H9 (cell line): ENCODE results near the gene YOD1. TPM values are rescaled to one million over a fixed set of nuclear protein-coding genes. Genes with fewer than 3 reads are reported as not detected.

Source experiments
- DNase-seq: peaks from one replicate; pipeline ENCODE4 v3.0.0-alpha.2; 2017
- H2AFZ ChIP-seq: one replicate; pipeline ENCODE4 v1.6.1; 2013; ENCODE audit warnings: mild to moderate bottlenecking, low read length, control low read depth, moderate library complexity
- H2AK5ac ChIP-seq: 2 replicates; pipeline ENCODE4 v1.6.1; 2013; ENCODE audit warnings: low read length, control low read depth, mixed read lengths; ENCODE audit not compliant: insufficient read length
- H2BK120ac ChIP-seq: one replicate; pipeline ENCODE4 v1.6.1; 2013; ENCODE audit warnings: low read depth, mild to moderate bottlenecking, low read length, control low read depth, inconsistent platforms; ENCODE audit not compliant: poor library complexity, severe bottlenecking
- H2BK12ac ChIP-seq: 2 replicates; pipeline ENCODE4 v1.6.1; 2013; ENCODE audit warnings: low read length, control low read depth, mixed read lengths, low read depth; ENCODE audit not compliant: insufficient read length
- H2BK15ac ChIP-seq: 2 replicates; pipeline ENCODE4 v1.6.1; 2013; ENCODE audit warnings: low read depth, low read length, control low read depth
- H2BK20ac ChIP-seq: one replicate; pipeline ENCODE4 v1.6.1; 2013; ENCODE audit warnings: low read depth, mild to moderate bottlenecking, low read length, control low read depth, inconsistent platforms; ENCODE audit not compliant: poor library complexity, severe bottlenecking
- H2BK5ac ChIP-seq: 2 replicates; pipeline ENCODE4 v1.6.1; 2013; ENCODE audit warnings: low read length, control low read depth, mixed read lengths; ENCODE audit not compliant: insufficient read length
- H3K14ac ChIP-seq: 2 replicates; pipeline ENCODE4 v1.6.1; 2013; ENCODE audit warnings: low read length, control low read depth; ENCODE audit not compliant: insufficient read depth
- H3K18ac ChIP-seq: 2 replicates; pipeline ENCODE4 v1.6.1; 2013; ENCODE audit warnings: low read depth, mild to moderate bottlenecking, mixed read lengths, low read length, control low read depth; ENCODE audit not compliant: insufficient read length
- H3K23ac ChIP-seq: 2 replicates; pipeline ENCODE4 v1.6.1; 2013; ENCODE audit warnings: low read length, control low read depth, mixed read lengths, low read depth; ENCODE audit not compliant: insufficient read length
- H3K23me2 ChIP-seq: 2 replicates; pipeline ENCODE4 v1.6.1; 2013; ENCODE audit warnings: low read depth, mild to moderate bottlenecking, mixed read lengths, low read length, control low read depth; ENCODE audit not compliant: insufficient read length, poor library complexity, severe bottlenecking
- H3K27ac ChIP-seq: 2 replicates; pipeline ENCODE4 v1.5.1; 2013; ENCODE audit warnings: low read length, control low read depth, mixed read lengths, low read depth; ENCODE audit not compliant: insufficient read length
- H3K27me3 ChIP-seq: 2 replicates; pipeline ENCODE4 v1.6.1; 2013; ENCODE audit warnings: low read length, control low read depth, inconsistent platforms; ENCODE audit not compliant: insufficient read depth
- H3K4ac ChIP-seq: 2 replicates; pipeline ENCODE4 v1.6.1; 2013; ENCODE audit warnings: low read depth, mild to moderate bottlenecking, control low read depth, inconsistent platforms, low read length, moderate library complexity
- H3K4me1 ChIP-seq: 2 replicates; pipeline ENCODE4 v1.6.1; 2013; ENCODE audit warnings: low read length, control low read depth, inconsistent platforms; ENCODE audit not compliant: insufficient read depth
- H3K4me2 ChIP-seq: 2 replicates; pipeline ENCODE4 v1.6.1; 2013; ENCODE audit warnings: low read length, control low read depth, mixed read lengths; ENCODE audit not compliant: insufficient read length, insufficient read depth
- H3K56ac ChIP-seq: 2 replicates; pipeline ENCODE4 v1.6.1; 2013; ENCODE audit warnings: low read depth, mild to moderate bottlenecking, mixed read lengths, low read length, control low read depth; ENCODE audit not compliant: insufficient read length
- H3K79me1 ChIP-seq: 2 replicates; pipeline ENCODE4 v1.6.1; 2013; ENCODE audit warnings: low read depth, mild to moderate bottlenecking, moderate library complexity, low read length, control low read depth, inconsistent platforms; ENCODE audit not compliant: insufficient read depth, poor library complexity, severe bottlenecking
- H3K79me2 ChIP-seq: 2 replicates; pipeline ENCODE4 v1.6.1; 2013; ENCODE audit warnings: low read length, control low read depth, inconsistent platforms; ENCODE audit not compliant: insufficient read depth
- H3K9ac ChIP-seq: 2 replicates; pipeline ENCODE4 v1.6.1; 2013; ENCODE audit warnings: low read length, control low read depth, mixed read lengths; ENCODE audit not compliant: insufficient read length; ENCODE audit errors: extremely low read depth
- H3K9me3 ChIP-seq: one replicate; pipeline ENCODE4 v1.6.1; 2013; ENCODE audit warnings: low read depth, low read length, inconsistent platforms; ENCODE audit not compliant: control insufficient read depth
- H3T11ph ChIP-seq: one replicate; pipeline ENCODE4 v1.6.1; 2013; ENCODE audit warnings: mild to moderate bottlenecking, low read length, control low read depth, inconsistent platforms
- H4K20me1 ChIP-seq: one replicate; pipeline ENCODE4 v1.6.1; 2013; ENCODE audit not compliant: control insufficient read depth, insufficient read length, insufficient read depth
- H4K5ac ChIP-seq: 2 replicates; pipeline ENCODE4 v1.6.1; 2013; ENCODE audit warnings: low read depth, mild to moderate bottlenecking, mixed read lengths, low read length, control low read depth; ENCODE audit not compliant: insufficient read length
- H4K8ac ChIP-seq: replicated peaks from 2 replicates; pipeline ENCODE4 v1.6.1; 2013; ENCODE audit warnings: low read length, control low read depth, mixed read lengths, low read depth; ENCODE audit not compliant: insufficient read length
- H4K91ac ChIP-seq: 2 replicates; pipeline ENCODE4 v1.6.1; 2013; ENCODE audit warnings: low read depth, mild to moderate bottlenecking, moderate library complexity, mixed read lengths, low read length, control low read depth; ENCODE audit not compliant: insufficient read length
- H3K27ac Mint-ChIP-seq, 3 experiments: 2 replicates in 2 of 3; 3 replicates in 1 of 3; pipeline ENCODE4 v1.8.0; 2020 to 2021; ENCODE audit warnings: mixed read lengths in 3 of 3, mild to moderate bottlenecking in 1 of 3, moderate library complexity in 1 of 3
- H3K27me3 Mint-ChIP-seq: 2 replicates; pipeline ENCODE4 v1.8.0; 2021; ENCODE audit warnings: low read depth, mild to moderate bottlenecking, moderate library complexity, mixed read lengths
- H3K36me3 Mint-ChIP-seq, 3 experiments: 2 replicates in 2 of 3; 3 replicates in 1 of 3; pipeline ENCODE4 v1.8.0; 2020 to 2021; ENCODE audit warnings: low read depth in 3 of 3, mixed read lengths in 3 of 3; ENCODE audit not compliant: insufficient read depth in 1 of 3
- H3K4me1 Mint-ChIP-seq, 2 experiments: 2 replicates each; pipeline ENCODE4 v1.8.0; 2020; ENCODE audit warnings: mixed read lengths in 2 of 2
- H3K4me3 Mint-ChIP-seq, 2 experiments: 2 replicates in 1 of 2; 3 replicates in 1 of 2; pipeline ENCODE4 v1.8.0; 2020 to 2021; ENCODE audit warnings: mild to moderate bottlenecking in 2 of 2, mixed read lengths in 2 of 2, moderate library complexity in 1 of 2
- H3K9me3 Mint-ChIP-seq, 2 experiments: 2 replicates in 1 of 2; 3 replicates in 1 of 2; pipeline ENCODE4 v1.8.0; 2020; ENCODE audit warnings: mild to moderate bottlenecking in 2 of 2, mixed read lengths in 2 of 2, moderate library complexity in 1 of 2
- WGBS: extraction: QIAGEN DNeasy Blood & Tissue Kit; methylation state at CpG from one replicate; pipeline ENCODE4 v1.1.7; 2013; ENCODE audit warnings: missing lambda C conversion rate, low lambda C conversion rate, mixed read lengths; ENCODE audit not compliant: insufficient read length; ENCODE audit errors: extremely low coverage; 5-methylcytosine and 5-hydroxymethylcytosine counted together
- total RNA-seq: library from RNA; stranded (reverse); gene quantifications from 2 replicates; pipeline ENCODE4 v1.2.1, GENCODE V29; 2021
- TF ChIP-seq, protein P1 (sequence below): fragments of 200-600 bp; sonication (generic); conservative IDR thresholded peaks from 3 replicates; pipeline ENCODE4 v1.8.0; 2021; ENCODE audit warnings: antibody characterized with exemption, mild to moderate bottlenecking

Gene YOD1
- total RNA-seq, 1 experiment from 2014 or later = 8.6 TPM

DNA sequence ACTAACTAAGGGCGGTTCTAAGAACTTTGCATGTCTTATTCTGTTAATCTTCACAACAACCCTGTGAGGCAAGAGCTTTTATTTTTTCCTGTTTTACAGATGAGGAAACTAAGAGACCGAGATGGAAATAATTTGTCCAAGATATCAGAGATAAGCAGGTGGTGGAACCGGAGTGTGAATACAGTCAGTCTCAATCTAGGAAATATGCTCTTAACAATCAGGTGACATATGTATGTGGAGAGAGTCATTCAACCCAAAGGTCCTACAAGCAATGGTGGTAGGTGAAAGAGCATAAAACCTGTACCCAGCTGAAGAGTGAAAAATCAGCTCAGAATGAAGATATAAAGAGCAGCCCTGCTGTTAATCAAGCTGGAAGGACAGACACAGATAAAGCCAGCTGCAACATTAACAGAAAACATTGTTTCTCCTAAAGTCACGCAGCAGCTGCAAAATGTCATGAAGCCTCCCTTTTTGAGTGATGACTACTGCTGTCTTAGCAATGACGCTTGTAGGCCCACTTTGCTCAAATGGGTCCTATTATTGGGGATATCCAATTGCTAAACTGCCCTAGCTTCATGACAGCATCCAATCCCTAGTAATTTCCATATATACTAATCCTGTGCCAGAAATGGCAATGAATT is 50.2 kb downstream of the YOD1 start:
- DNase-seq = no peak

More for the DNA sequence above, 50.2 kb downstream of the YOD1 start:
- Histone ChIP-seq H3K4me2 (no peak overlapping the region), H3T11ph (no peak overlapping the region), H2BK120ac (no peak overlapping the region), H3K27ac (no peak overlapping the region), H3K9ac (no peak overlapping the region), H4K5ac (no peak overlapping the region), H3K4me1 (no peaks in the 10 kb centered on the region), H2BK12ac (no peak overlapping the region), H3K14ac (no peak overlapping the region), H3K18ac (no peak overlapping the region), H3K23ac (no peak overlapping the region), H2BK15ac (no peak overlapping the region), H4K20me1 (no peaks in the 10 kb centered on the region), H4K8ac (no peak overlapping the region), H3K79me1 (no peaks in the 10 kb centered on the region), H3K56ac (no peak overlapping the region), H2AFZ (no peak overlapping the region), H3K4ac (no peak overlapping the region), H3K79me2 (no peaks in the 10 kb centered on the region), H2BK5ac (no peak overlapping the region), H2BK20ac (no peak overlapping the region), H3K23me2 (no peaks in the 10 kb centered on the region), H3K27me3 (no peaks in the 10 kb centered on the region), H3K9me3 (no peaks in the 10 kb centered on the region), H2AK5ac (no peak overlapping the region), H4K91ac (no peak overlapping the region)
- no peaks in the 10 kb centered on the region for H3K9me3 Mint-ChIP-seq
- TF ChIP-seq, protein P1, sequence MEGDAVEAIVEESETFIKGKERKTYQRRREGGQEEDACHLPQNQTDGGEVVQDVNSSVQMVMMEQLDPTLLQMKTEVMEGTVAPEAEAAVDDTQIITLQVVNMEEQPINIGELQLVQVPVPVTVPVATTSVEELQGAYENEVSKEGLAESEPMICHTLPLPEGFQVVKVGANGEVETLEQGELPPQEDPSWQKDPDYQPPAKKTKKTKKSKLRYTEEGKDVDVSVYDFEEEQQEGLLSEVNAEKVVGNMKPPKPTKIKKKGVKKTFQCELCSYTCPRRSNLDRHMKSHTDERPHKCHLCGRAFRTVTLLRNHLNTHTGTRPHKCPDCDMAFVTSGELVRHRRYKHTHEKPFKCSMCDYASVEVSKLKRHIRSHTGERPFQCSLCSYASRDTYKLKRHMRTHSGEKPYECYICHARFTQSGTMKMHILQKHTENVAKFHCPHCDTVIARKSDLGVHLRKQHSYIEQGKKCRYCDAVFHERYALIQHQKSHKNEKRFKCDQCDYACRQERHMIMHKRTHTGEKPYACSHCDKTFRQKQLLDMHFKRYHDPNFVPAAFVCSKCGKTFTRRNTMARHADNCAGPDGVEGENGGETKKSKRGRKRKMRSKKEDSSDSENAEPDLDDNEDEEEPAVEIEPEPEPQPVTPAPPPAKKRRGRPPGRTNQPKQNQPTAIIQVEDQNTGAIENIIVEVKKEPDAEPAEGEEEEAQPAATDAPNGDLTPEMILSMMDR = no peak
- no peak overlapping the region for H3K4me3 Mint-ChIP-seq
- no CpG with 5 or more reads among the region's 5 CpGs for WGBS
- H3K27ac Mint-ChIP-seq = no peak overlapping the region
- H3K36me3 Mint-ChIP-seq = no peaks in the 10 kb centered on the region
- peaks cover 9% of the 10 kb centered on the region for H3K27me3 Mint-ChIP-seq
- peaks cover 15 to 21% of the 10 kb centered on the region in 2 experiments for H3K4me1 Mint-ChIP-seq
